H1 (cell line): Measurements from ENCODE around the gene CERS1. TPM values are rescaled to one million over a fixed set of nuclear protein-coding genes. Genes with fewer than 3 reads are reported as not detected.

Experiments used
- CTCF ChIA-PET: fragments of 300-600 bp; sonication (Branson Sonifier 250); formaldehyde crosslinking; loops from one replicate; lab custom pipeline; 2021; ENCODE audit not compliant: partially characterized antibody; lab: Charles Lee
- POLR2A ChIA-PET: fragments of 300-600 bp; sonication (Branson Sonifier 250); formaldehyde crosslinking; loops from one replicate; lab custom pipeline; 2021; ENCODE audit warnings: inconsistent platforms; ENCODE audit not compliant: partially characterized antibody; lab: Charles Lee
- DNase-seq, 2 experiments: peaks; one replicate each; pipeline versions ENCODE4 v3.0.0 to v3.0.0-alpha.2; 2010 to 2022; ENCODE audit warnings: low spot score in 2 of 2, low read depth in 1 of 2, mixed read lengths in 1 of 2
- FAIRE-seq: peaks from 2 replicates; lab custom pipeline; 2011; peaks lifted over from hg19 to GRCh38; lab: Jason Lieb, UNC
- H2AFZ ChIP-seq: 2 replicates; pipeline ENCODE4 v1.8.1; 2012; ENCODE audit warnings: low read length, inconsistent platforms
- H2AK5ac ChIP-seq: 2 replicates; pipeline ENCODE4 v1.6.1; 2013; ENCODE audit warnings: low read depth, low read length
- H2BK120ac ChIP-seq: replicated peaks from 2 replicates; pipeline ENCODE3; 2013; ENCODE audit warnings: low read depth, low read length, inconsistent platforms
- H2BK12ac ChIP-seq: 2 replicates; pipeline ENCODE4 v1.6.1; 2013; ENCODE audit warnings: low read depth, low read length
- H2BK15ac ChIP-seq: 2 replicates; pipeline ENCODE4 v1.6.1; 2013; ENCODE audit warnings: low read length
- H2BK20ac ChIP-seq: 2 replicates; pipeline ENCODE4 v1.6.1; 2013; ENCODE audit warnings: low read length
- H2BK5ac ChIP-seq: 2 replicates; pipeline ENCODE4 v1.6.1; 2013; ENCODE audit warnings: low read depth, low read length
- H3K14ac ChIP-seq: 2 replicates; pipeline ENCODE4 v1.6.1; 2013; ENCODE audit warnings: inconsistent platforms; ENCODE audit not compliant: insufficient read length
- H3K18ac ChIP-seq: 2 replicates; pipeline ENCODE4 v1.6.1; 2013; ENCODE audit warnings: low read length; ENCODE audit errors: extremely low read depth
- H3K23ac ChIP-seq: 2 replicates; pipeline ENCODE4 v1.6.1; 2013; ENCODE audit warnings: inconsistent platforms; ENCODE audit not compliant: insufficient read length
- H3K23me2 ChIP-seq: 2 replicates; pipeline ENCODE4 v1.6.1; 2013; ENCODE audit warnings: low read depth, low read length
- H3K27ac ChIP-seq: 2 replicates; pipeline ENCODE4 v1.6.1; 2011; ENCODE audit warnings: low read depth, low read length, inconsistent platforms
- H3K27me3 ChIP-seq, 4 experiments: replicated peaks in 1 of 4; 1 replicate in 1 of 4; 2 replicates in 3 of 4; pipeline versions ENCODE4 v1.6.1 to v1.8.1; 2011 to 2013; ENCODE audit warnings: low read length in 3 of 4, mild to moderate bottlenecking in 3 of 4, inconsistent platforms in 2 of 4, mixed read lengths in 2 of 4, moderate library complexity in 1 of 4; ENCODE audit not compliant: control insufficient read depth in 3 of 4, insufficient read depth in 3 of 4; ENCODE audit errors: extremely low read depth in 1 of 4
- H3K36me3 ChIP-seq, 4 experiments: 2 replicates each; pipeline versions ENCODE4 v1.6.1 to v1.8.1; 2011 to 2013; ENCODE audit warnings: mild to moderate bottlenecking in 4 of 4, low read length in 3 of 4, moderate library complexity in 2 of 4, control low read depth in 1 of 4, inconsistent platforms in 1 of 4; ENCODE audit not compliant: insufficient read depth in 4 of 4, control insufficient read depth in 2 of 4
- H3K4ac ChIP-seq: replicated peaks from 2 replicates; pipeline ENCODE3; 2013; ENCODE audit warnings: low read length, low read depth, mixed read lengths, inconsistent platforms; ENCODE audit not compliant: insufficient read length
- H3K4me1 ChIP-seq, 4 experiments: replicated peaks in 1 of 4; 1 replicate in 1 of 4; 2 replicates in 3 of 4; pipeline versions ENCODE4 v1.6.1 to v1.8.1; 2011 to 2013; ENCODE audit warnings: low read length in 3 of 4, inconsistent platforms in 2 of 4, mixed read lengths in 1 of 4; ENCODE audit not compliant: insufficient read depth in 4 of 4, control insufficient read depth in 3 of 4
- H3K4me2 ChIP-seq, 2 experiments: 2 replicates each; pipeline versions ENCODE4 v1.6.1 to v1.8.1; 2011 to 2013; ENCODE audit warnings: low read depth in 2 of 2, low read length in 2 of 2, control low read depth in 1 of 2, inconsistent platforms in 1 of 2, mild to moderate bottlenecking in 1 of 2; ENCODE audit not compliant: insufficient read depth in 1 of 2
- H3K4me3 ChIP-seq, 4 experiments: fragments of 200-600, 300-600 bp in 1 of 4; sonication (generic), shearing (Covaris generic), sonication (Bioruptor Twin) in 1 of 4; 2 replicates each; pipeline versions ENCODE4 v1.5.1 to v1.8.1; 2011 to 2016; ENCODE audit warnings: low read length in 4 of 4, low read depth in 3 of 4, control low read depth in 2 of 4, inconsistent platforms in 2 of 4, mild to moderate bottlenecking in 2 of 4, mixed read lengths in 1 of 4, moderate library complexity in 1 of 4; ENCODE audit not compliant: insufficient read depth in 2 of 4; ENCODE audit errors: extremely low read depth in 1 of 4
- H3K56ac ChIP-seq: replicated peaks from 2 replicates; pipeline ENCODE3; 2013; ENCODE audit warnings: low read depth, mild to moderate bottlenecking, mixed read lengths, low read length, inconsistent platforms; ENCODE audit not compliant: insufficient read length
- H3K79me1 ChIP-seq: 2 replicates; pipeline ENCODE4 v1.6.1; 2013; ENCODE audit warnings: low read depth, low read length, control low read depth
- H3K79me2 ChIP-seq, 2 experiments: 2 replicates each; pipeline versions ENCODE4 v1.6.1 to v1.8.1; 2012 to 2013; ENCODE audit warnings: low read length in 2 of 2, mild to moderate bottlenecking in 2 of 2, inconsistent platforms in 1 of 2; ENCODE audit not compliant: insufficient read depth in 2 of 2, control insufficient read depth in 1 of 2
- H3K9ac ChIP-seq, 4 experiments: replicated peaks in 1 of 4; 1 replicate in 1 of 4; 2 replicates in 3 of 4; pipeline versions ENCODE4 v1.6.1 to v1.8.1; 2011 to 2013; ENCODE audit warnings: low read depth in 3 of 4, low read length in 3 of 4, control low read depth in 2 of 4, mild to moderate bottlenecking in 2 of 4, moderate library complexity in 2 of 4, inconsistent platforms in 1 of 4; ENCODE audit errors: extremely low read depth in 1 of 4
- H3K9me3 ChIP-seq, 2 experiments: 2 replicates each; pipeline versions ENCODE4 v1.6.1 to v1.8.1; 2012 to 2013; ENCODE audit warnings: mild to moderate bottlenecking in 2 of 2, moderate library complexity in 2 of 2, control low read depth in 1 of 2, inconsistent platforms in 1 of 2, low read depth in 1 of 2, low read length in 1 of 2, mixed read lengths in 1 of 2; ENCODE audit not compliant: insufficient read depth in 2 of 2
- H4K20me1 ChIP-seq, 2 experiments: replicated peaks in 1 of 2; 2 replicates each; pipeline versions ENCODE3 to v1.8.1; 2011 to 2013; ENCODE audit warnings: inconsistent platforms in 2 of 2, low read length in 2 of 2, mild to moderate bottlenecking in 1 of 2; ENCODE audit not compliant: insufficient read depth in 2 of 2, control insufficient read depth in 1 of 2
- H4K5ac ChIP-seq: 2 replicates; pipeline ENCODE4 v1.6.1; 2013; ENCODE audit warnings: low read length, low read depth, mixed read lengths, inconsistent platforms; ENCODE audit not compliant: insufficient read length
- H4K8ac ChIP-seq: 2 replicates; pipeline ENCODE4 v1.8.0; 2013; ENCODE audit warnings: mild to moderate bottlenecking, moderate library complexity, low read length, inconsistent platforms; ENCODE audit not compliant: insufficient read depth; ENCODE audit errors: extremely low read depth
- H4K91ac ChIP-seq: replicated peaks from 2 replicates; pipeline ENCODE3; 2013; ENCODE audit warnings: low read length, mixed read lengths, inconsistent platforms; ENCODE audit not compliant: insufficient read length
- FOSL1 ChIP-seq: IDR thresholded peaks from 2 replicates; pipeline ENCODE4 v1.6.1; 2011; ENCODE audit warnings: mild to moderate bottlenecking, low read depth, low read length, moderate library complexity; ENCODE audit not compliant: insufficient read depth
- JUND ChIP-seq: IDR thresholded peaks from 2 replicates; pipeline ENCODE4 v1.6.1; 2011; ENCODE audit warnings: mild to moderate bottlenecking, improper control_type of control experiment, low read length
- KDM4A ChIP-seq: IDR thresholded peaks from one replicate; pipeline ENCODE4 v1.7.1; 2012; ENCODE audit warnings: low read depth, mild to moderate bottlenecking, moderate library complexity, low read length, inconsistent platforms; ENCODE audit not compliant: severe bottlenecking
- POLR2A ChIP-seq, 2 experiments: IDR thresholded peaks; 1 replicate in 1 of 2; 2 replicates in 1 of 2; pipeline ENCODE4 v1.6.1; 2011; ENCODE audit warnings: low read depth in 2 of 2, low read length in 2 of 2, mild to moderate bottlenecking in 2 of 2; ENCODE audit errors: control extremely low read depth in 1 of 2
- POLR2AphosphoS5 ChIP-seq: IDR thresholded peaks from 2 replicates; pipeline ENCODE4 v1.6.1; 2011; ENCODE audit warnings: low read depth, low read length
- SAP30 ChIP-seq: fragments of 300-600 bp; sonication (generic); IDR thresholded peaks from 2 replicates; pipeline ENCODE4 v1.7.1; 2012; ENCODE audit warnings: low read length, moderate library complexity, mild to moderate bottlenecking, inconsistent platforms; ENCODE audit not compliant: insufficient read depth, insufficient replicate concordance
- SIN3A ChIP-seq, 2 experiments: IDR thresholded peaks in 1 of 2; conservative IDR thresholded peaks in 1 of 2; 2 replicates each; pipeline ENCODE4 v1.6.1; 2011 to 2012; ENCODE audit warnings: low read length in 2 of 2, improper control_type of control experiment in 1 of 2, low read depth in 1 of 2, mild to moderate bottlenecking in 1 of 2
- SIX5 ChIP-seq: IDR thresholded peaks from 2 replicates; pipeline ENCODE4 v1.6.1; 2011; ENCODE audit warnings: mild to moderate bottlenecking, low read depth, low read length
- SP1 ChIP-seq: IDR thresholded peaks from 2 replicates; pipeline ENCODE4 v1.6.1; 2011; ENCODE audit warnings: low read depth, low read length
- TAF1 ChIP-seq: IDR thresholded peaks from 2 replicates; pipeline ENCODE4 v1.6.1; 2011; ENCODE audit warnings: mild to moderate bottlenecking, low read depth, low read length
- TBP ChIP-seq: IDR thresholded peaks from 2 replicates; pipeline ENCODE4 v1.6.1; 2011; ENCODE audit warnings: low read depth, low read length, improper control_type of control experiment
- TCF12 ChIP-seq: IDR thresholded peaks from 2 replicates; pipeline ENCODE4 v1.6.1; 2011; ENCODE audit warnings: low read depth, mild to moderate bottlenecking, low read length
- YY1 ChIP-seq: IDR thresholded peaks from 2 replicates; pipeline ENCODE4 v1.6.1; 2011; ENCODE audit warnings: low read depth, mild to moderate bottlenecking, low read length
- WGBS, 2 experiments: shearing (Covaris generic) in 1 of 2; methylation state at CpG; one replicate each; pipeline versions ENCODE4 v1.1.6 to v1.1.7; 2013 to 2015; ENCODE audit warnings: low lambda C conversion rate in 2 of 2, mixed read lengths in 2 of 2, inconsistent platforms in 1 of 2, low coverage in 1 of 2, missing lambda C conversion rate in 1 of 2; ENCODE audit not compliant: insufficient replicate concordance in 2 of 2, insufficient coverage in 1 of 2, insufficient read length in 1 of 2; ENCODE audit errors: extremely low coverage in 1 of 2, missing lambda C conversion rate in 1 of 2; 5-methylcytosine and 5-hydroxymethylcytosine counted together
- polyA plus RNA-seq, 7 experiments: library from polyadenylated mRNA; depleted of rRNA in 3 of 7; stranded (reverse) in 5 of 7; unstranded in 2 of 7; fragments of >200 nt in 5 of 7; fragments of 200-250 nt in 2 of 7; gene quantifications; 1 replicate in 5 of 7; 2 replicates in 1 of 7; 4 replicates in 1 of 7; pipeline versions ENCODE4 v1.2.1 to v1.2.3, GENCODE V29; 2011 to 2013; ENCODE audit warnings: missing spikeins in 2 of 7, mixed read lengths in 2 of 7
- total RNA-seq: library from RNA; stranded (reverse); fragmentation: NEBNext Ultra II Directional; extraction: Animal tissue kit (Norgen Biotek cat#: 25700); gene quantifications from 2 replicates; pipeline ENCODE4 v1.2.1, GENCODE V29; 2021

The CERS1 gene
- total and polyA plus RNA-seq, 2 of the 8 experiments (the other 6 are each of a cell fraction or from before 2014, with no cell fraction given): 18.6 to 51.0 TPM

- Histone ChIP-seq H3K4me1 (peaks cover 0 to 13% (median 5%) of the 10 kb centered on the region in 4 experiments; a peak in 5 of 7 replicates), H3K23ac (no peak overlapping the region), H3K4me3 (peak overlapping the region; percentile 42 to 79 (median 62)), H2BK5ac (no peak overlapping the region), H3K36me3 (no peaks in the 10 kb centered on the region; a peak in 1 of 8 replicates), H4K91ac (no peak overlapping the region), H3K4ac (no peak overlapping the region), H3K79me2 (no peaks in the 10 kb centered on the region), H3K18ac (no peak overlapping the region), H2BK120ac (no peak overlapping the region), H3K14ac (no peak overlapping the region), H3K23me2 (peaks cover 6% of the 10 kb centered on the region; the same call in 1 of the 2 replicates), H4K8ac (peak overlapping the region; percentile 36; the same call in 1 of the 2 replicates), H2BK20ac (no peak overlapping the region), H3K27me3 (peaks cover 0 to 13% (median 8%) of the 10 kb centered on the region in 4 experiments; a peak in 4 of 7 replicates), H3K9me3 (no peaks in the 10 kb centered on the region), H3K27ac (no peak overlapping the region), H4K20me1 (peaks cover 6 to 13% of the 10 kb centered on the region in 2 experiments), H2AFZ (no peak overlapping the region), H3K4me2 (peak overlapping the region; percentile 33 to 86), H3K79me1 (no peaks in the 10 kb centered on the region), H2BK15ac (no peak overlapping the region), H2AK5ac (no peak overlapping the region), H4K5ac (no peak overlapping the region), H2BK12ac (no peak overlapping the region), H3K56ac (no peak overlapping the region), H3K9ac (no peak overlapping the region)
- CTCF ChIA-PET: interaction anchor here (0.6 to 4.5 kb wide), 18 partner anchors 10 to 563 kb away, joined by 3 to 34 read pairs (median 4); no protein-coding TSS in a partner anchor
- peak in 1 of 2 experiments; percentile 64 for DNase-seq
- TF ChIP-seq SIX5 (no peak), TBP (no peak), FOSL1 (no peak), TCF12 (no peak), SIN3A (conservative IDR thresholded peaks at IDR 0.05 in 1 of 2, IDR thresholded peaks at IDR 0.05 in 1 of 2; ENCODE audit: low read depth in 1 of 2, low read length in 2 of 2) (no peak), JUND (no peak), SAP30 (no peak), POLR2A (IDR thresholded peaks at IDR 0.05; ENCODE audit: control extremely low read depth in 1 of 2, low read depth in 2 of 2, low read length in 2 of 2) (no peak), SP1 (no peak), YY1 (no peak), KDM4A (no peak), POLR2AphosphoS5 (no peak), TAF1 (no peak)
- POLR2A ChIA-PET: interaction anchor here (0.6 to 4.0 kb wide), 14 partner anchors 10 to 155 kb away, joined by 3 to 17 read pairs (median 3); partner anchors contain the start of genes COPE and DDX49
- FAIRE-seq: no peak
- WGBS, 2 experiments: 39% methylated on average over 16 of the region's 28 CpGs; no CpG with 5 or more reads in 1 of the 2 experiments
These were observed 1.5 kb downstream of the CERS1 start for GRCh38 chr19:18894254-18895037.
